ENCODE results near the gene ATOH8. TPM values are rescaled to one million over a fixed set of nuclear protein-coding genes. Genes with fewer than 3 reads are reported as not detected.

The ATOH8 gene
- polyA plus RNA-seq, 6 donors from 2014 or later, result not detected

DNA sequence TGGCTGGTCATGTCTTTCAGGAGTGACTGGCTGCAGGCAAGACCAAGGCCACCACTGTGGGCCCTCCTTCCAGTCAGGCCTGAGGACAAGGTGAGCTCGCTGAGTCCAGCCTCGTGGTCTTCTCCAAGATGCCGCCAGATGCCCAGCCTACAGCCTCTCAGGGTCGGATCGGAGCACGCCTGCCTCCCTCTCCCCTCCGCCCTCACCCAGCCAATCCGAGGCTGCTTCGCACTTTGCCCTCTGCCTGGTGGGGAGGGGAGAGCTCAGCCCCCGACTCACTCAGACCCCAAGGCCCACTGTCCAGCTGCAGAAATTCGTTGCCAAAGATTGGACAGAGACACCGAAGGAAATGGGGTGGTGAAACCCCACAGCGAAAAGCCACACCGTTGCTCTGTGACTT, 33.1 kb downstream of the ATOH8 start:
- Mint-ChIP-seq H3K4me3 (no peak overlapping the region), H3K36me3 (no peaks in the 10 kb centered on the region), H3K27me3 (peaks cover 5 to 42% (median 28%) of the 10 kb centered on the region in 3 donors), H3K9me3 (no peaks in the 10 kb centered on the region), H3K4me1 (peaks cover 4 to 13% (median 8%) of the 10 kb centered on the region in 3 donors), H3K27ac (no peak overlapping the region)
- DNase-seq (no peak), ATAC-seq (ENCODE audit: low read depth in 2 of 2) (no peak)

GRCh38 chr2:85787282-85787980, 33.6 kb downstream of the ATOH8 start:
- ATAC-seq (ENCODE audit: low read depth in 2 of 2) (no peak), DNase-seq (no peak)
- Mint-ChIP-seq H3K4me1 (peaks cover 4 to 13% (median 8%) of the 10 kb centered on the region in 3 donors), H3K4me3 (no peak overlapping the region), H3K9me3 (no peaks in the 10 kb centered on the region), H3K36me3 (no peaks in the 10 kb centered on the region), H3K27ac (no peak overlapping the region), H3K27me3 (peaks cover 5 to 48% (median 34%) of the 10 kb centered on the region in 3 donors)

DNA sequence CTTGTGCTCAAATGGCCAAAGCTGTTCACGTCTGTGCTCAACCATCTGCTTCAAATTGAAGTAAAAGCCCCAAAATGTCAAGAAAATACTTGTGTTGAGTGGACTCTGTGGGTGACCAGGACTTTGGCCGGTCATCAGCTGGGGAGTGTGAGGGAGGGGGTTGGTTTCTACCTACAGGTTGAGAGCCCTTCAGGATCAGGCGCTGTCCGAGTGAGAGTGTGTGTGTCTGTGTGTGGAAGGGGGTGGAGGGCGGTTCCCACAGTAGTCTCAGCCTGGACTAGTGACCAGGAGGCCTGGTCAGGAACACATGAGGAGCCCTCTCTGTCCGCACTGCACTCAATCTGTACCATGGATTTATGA, 34.2 kb downstream of the ATOH8 start:
- no peaks in the 10 kb centered on the region for H3K36me3 Mint-ChIP-seq
- H3K4me3 Mint-ChIP-seq, result no peak overlapping the region
- H3K27ac Mint-ChIP-seq, result peak overlapping the region in 1 of 6 donors; percentile 33
- H3K27me3 Mint-ChIP-seq, result peaks cover 5 to 53% (median 39%) of the 10 kb centered on the region in 3 donors
- H3K9me3 Mint-ChIP-seq, result no peaks in the 10 kb centered on the region
- DNase-seq (no peak), ATAC-seq (ENCODE audit: low read depth in 2 of 2) (no peak)
- peaks cover 4 to 13% (median 8%) of the 10 kb centered on the region in 3 donors for H3K4me1 Mint-ChIP-seq

DNA sequence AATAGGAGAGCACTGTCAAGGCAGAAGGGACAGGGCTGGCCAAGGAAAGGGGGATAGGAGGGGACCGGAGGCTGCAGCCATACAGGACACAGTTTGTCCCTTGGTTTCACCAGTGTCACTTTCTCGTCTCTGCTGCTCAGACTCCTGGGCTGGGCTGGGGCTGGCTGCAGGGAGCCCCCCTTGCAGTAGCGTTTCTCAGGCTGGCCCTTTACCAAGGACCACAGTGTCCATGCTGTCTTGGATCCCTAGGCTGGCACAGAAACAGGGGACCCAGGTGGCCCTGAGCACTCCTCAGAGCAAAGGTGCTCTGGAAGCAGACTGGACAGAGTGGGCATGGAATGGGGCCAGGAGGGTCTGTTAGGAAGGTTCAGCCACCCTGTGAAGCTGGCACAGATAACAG, 34.8 kb downstream of the ATOH8 start:
- Mint-ChIP-seq H3K27ac (no peak overlapping the region), H3K4me1 (peaks cover 4 to 13% (median 8%) of the 10 kb centered on the region in 3 donors), H3K9me3 (no peaks in the 10 kb centered on the region)

GRCh38 chr2:85789271-85789670, 35.5 kb downstream of the ATOH8 start:
- Mint-ChIP-seq H3K36me3 (no peaks in the 10 kb centered on the region), H3K9me3 (no peaks in the 10 kb centered on the region), H3K27me3 (peaks cover 9 to 56% (median 42%) of the 10 kb centered on the region in 3 donors), H3K27ac (no peak overlapping the region), H3K4me1 (peaks cover 4 to 13% (median 8%) of the 10 kb centered on the region in 3 donors), H3K4me3 (no peak overlapping the region)
- ATAC-seq (ENCODE audit: low read depth in 2 of 2), result no peak
- DNase-seq, result no peak

More for the DNA sequence above, 34.8 kb downstream of the ATOH8 start:
- H3K36me3 Mint-ChIP-seq, result no peaks in the 10 kb centered on the region
- no peak overlapping the region for H3K4me3 Mint-ChIP-seq
- no peak for DNase-seq
- peaks cover 5 to 56% (median 42%) of the 10 kb centered on the region in 3 donors for H3K27me3 Mint-ChIP-seq
- ATAC-seq (ENCODE audit: low read depth in 2 of 2), result no peak

DNA sequence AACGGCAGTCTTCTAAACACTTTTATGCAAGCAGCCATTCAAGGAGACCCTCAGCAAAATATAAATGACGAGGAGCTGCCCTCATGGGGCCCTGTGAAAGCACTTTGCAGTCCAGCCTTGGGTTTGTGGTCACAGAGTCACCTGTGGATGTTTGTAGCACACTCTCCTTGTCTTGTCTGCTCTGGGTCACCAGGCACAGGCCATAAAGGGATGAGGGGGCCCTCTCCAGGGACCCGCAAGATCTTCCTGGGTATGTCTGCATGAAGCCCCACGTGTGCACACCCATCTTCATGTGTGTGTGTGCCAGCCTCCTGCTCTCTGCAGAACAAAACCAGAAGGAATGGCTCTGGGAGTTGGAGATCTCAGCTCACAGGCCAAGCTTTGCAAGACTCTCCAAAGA, 36.2 kb downstream of the ATOH8 start:
- Mint-ChIP-seq H3K27me3 (peaks cover 9 to 50% (median 42%) of the 10 kb centered on the region in 3 donors), H3K27ac (no peak overlapping the region), H3K4me3 (no peak overlapping the region), H3K4me1 (peaks cover 4 to 12% (median 8%) of the 10 kb centered on the region in 3 donors), H3K9me3 (no peaks in the 10 kb centered on the region), H3K36me3 (no peaks in the 10 kb centered on the region)
- no peak for ATAC-seq (ENCODE audit: low read depth in 2 of 2)
- no peak for DNase-seq

DNA sequence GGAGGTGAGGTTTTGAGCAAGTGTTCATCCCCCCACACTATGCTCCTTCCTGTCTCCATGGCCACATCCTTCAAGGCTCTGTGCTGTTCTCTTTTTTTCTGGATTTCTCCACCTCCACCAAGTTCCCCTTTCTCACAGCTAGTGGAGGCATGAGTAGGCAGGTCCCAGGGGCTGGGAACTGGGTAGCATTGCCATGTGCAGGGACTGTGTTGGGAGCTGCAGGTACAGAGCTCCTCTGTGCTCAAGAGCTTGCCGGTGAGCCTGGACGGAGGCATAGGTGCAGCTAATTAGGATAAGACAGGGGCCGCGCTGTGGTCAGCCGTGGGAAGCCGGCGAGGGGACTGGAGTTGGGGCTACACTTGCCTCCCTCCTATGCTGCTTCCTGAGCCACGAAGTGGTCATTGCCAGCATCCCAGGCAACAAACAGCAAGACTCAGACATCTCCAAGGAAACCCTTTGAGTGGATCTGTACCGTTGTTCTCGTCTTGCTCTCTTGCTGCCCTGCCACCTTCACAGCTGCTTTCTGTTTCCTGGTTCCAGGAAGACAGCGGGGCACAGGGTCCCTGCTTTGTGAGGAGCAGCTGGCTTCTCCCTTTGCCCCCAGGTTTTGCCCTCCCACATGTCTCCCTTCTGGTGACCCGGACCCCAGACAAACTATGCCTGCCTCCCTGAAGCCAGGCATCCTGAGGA, 36.9 kb downstream of the ATOH8 start:
- Mint-ChIP-seq H3K9me3 (no peaks in the 10 kb centered on the region), H3K27me3 (peaks cover 9 to 49% (median 36%) of the 10 kb centered on the region in 3 donors), H3K36me3 (no peaks in the 10 kb centered on the region), H3K4me1 (peaks cover under 1 to 6% (median 3%) of the 10 kb centered on the region in 3 donors), H3K4me3 (no peak overlapping the region), H3K27ac (no peak overlapping the region)
- no peak for ATAC-seq (ENCODE audit: low read depth in 2 of 2)
- DNase-seq, result no peak

DNA sequence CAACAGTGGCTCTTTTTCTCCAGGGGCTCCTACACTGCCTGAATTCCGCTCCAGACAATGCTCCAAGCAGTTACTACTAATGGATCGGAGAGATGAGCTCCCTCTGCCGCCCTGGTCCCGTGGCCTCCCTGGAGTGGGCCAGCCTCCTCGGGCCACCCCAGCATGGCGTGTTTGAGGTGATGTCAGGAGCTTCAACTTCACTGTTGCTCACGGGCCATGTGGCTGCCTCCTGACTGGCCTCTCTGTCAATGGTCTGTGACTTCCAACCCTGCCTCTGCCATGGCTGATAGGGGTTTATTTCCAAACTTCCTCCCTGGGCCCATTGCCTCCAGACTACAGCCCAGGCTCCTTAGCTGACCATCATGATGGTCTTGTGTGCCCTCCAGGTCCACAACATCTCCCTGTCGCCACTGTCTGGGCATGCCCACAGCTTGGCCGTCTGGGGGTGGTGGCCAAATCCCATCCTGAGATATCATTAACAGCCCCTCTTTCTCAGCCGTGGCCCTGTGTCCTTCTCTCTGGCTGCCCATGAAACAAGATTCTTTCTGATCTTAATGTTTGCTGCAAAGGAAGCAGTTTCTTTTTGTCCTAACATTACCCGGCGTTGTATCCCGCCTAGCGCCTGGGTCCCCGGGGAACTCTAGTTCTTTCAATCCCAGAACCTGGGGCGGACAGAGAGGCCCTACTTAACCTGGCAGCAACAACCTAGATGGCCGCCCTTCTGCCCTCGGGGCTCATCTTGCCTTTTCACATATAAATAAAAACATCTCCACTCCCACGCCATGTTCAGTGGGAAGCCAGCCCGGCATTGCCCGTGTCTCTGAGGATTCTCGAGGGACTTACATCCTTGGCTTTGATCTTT, 38.1 kb downstream of the ATOH8 start:
- H3K27ac Mint-ChIP-seq, result peak overlapping the region in 2 of 6 donors; percentile 21 to 63
- no peak overlapping the region for H3K4me3 Mint-ChIP-seq
- DNase-seq (no peak), ATAC-seq (ENCODE audit: low read depth in 2 of 2) (no peak)
- H3K9me3 Mint-ChIP-seq, result no peaks in the 10 kb centered on the region
- no peaks in the 10 kb centered on the region for H3K4me1 Mint-ChIP-seq
- H3K36me3 Mint-ChIP-seq, result no peaks in the 10 kb centered on the region
- H3K27me3 Mint-ChIP-seq, result peaks cover 15 to 49% (median 39%) of the 10 kb centered on the region in 3 donors

DNA sequence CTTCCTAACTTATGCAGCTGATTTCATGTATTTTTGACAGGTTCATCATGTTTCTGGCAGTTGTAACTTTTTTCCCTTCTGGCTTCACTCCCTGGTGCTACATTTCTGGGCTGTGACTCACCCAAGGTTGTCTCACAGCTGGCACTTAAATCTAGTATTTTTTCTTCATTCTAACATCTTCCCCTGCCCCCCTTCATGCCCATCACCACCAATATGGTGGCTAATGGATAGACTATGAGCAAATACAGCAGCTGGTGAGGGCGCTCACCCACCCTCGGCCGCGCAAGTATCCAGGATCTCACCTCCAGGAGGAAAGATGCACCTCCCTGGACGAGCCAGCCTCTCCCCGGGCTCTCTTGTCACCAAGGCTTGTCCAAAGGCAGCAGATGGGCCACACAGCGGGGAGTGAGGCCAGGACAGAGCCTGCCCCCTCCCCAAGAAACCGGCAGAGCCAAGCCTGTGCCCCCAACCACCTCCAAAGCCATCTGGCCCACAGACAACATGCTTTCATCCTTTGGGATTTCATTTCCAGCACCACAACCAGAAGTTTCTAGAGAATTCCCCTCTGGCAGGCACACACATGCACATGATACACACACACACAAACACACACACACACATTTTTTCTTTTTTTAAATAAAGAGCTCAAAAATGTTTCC, 39.1 kb downstream of the ATOH8 start:
- DNase-seq, result no peak
- peak overlapping the region in 1 of 8 donors; percentile 18 for H3K4me3 Mint-ChIP-seq
- ATAC-seq (ENCODE audit: low read depth in 2 of 2), result no peak
- peak overlapping the region in 1 of 6 donors; percentile 76 for H3K27ac Mint-ChIP-seq
- no peaks in the 10 kb centered on the region for H3K36me3 Mint-ChIP-seq
- no peaks in the 10 kb centered on the region for H3K4me1 Mint-ChIP-seq
- H3K27me3 Mint-ChIP-seq, result peaks cover 24 to 51% (median 48%) of the 10 kb centered on the region in 3 donors
- H3K9me3 Mint-ChIP-seq, result peaks cover 0 to 1% (median 0%) of the 10 kb centered on the region in 7 donors

GRCh38 chr2:85793584-85793983, 39.8 kb downstream of the ATOH8 start:
- ATAC-seq (ENCODE audit: low read depth in 2 of 2) (no peak), DNase-seq (no peak)
- Mint-ChIP-seq H3K36me3 (no peaks in the 10 kb centered on the region), H3K4me1 (no peaks in the 10 kb centered on the region), H3K9me3 (peaks cover 0 to 2% (median 0%) of the 10 kb centered on the region in 7 donors), H3K4me3 (no peak overlapping the region), H3K27ac (no peak overlapping the region), H3K27me3 (peaks cover 25 to 55% (median 53%) of the 10 kb centered on the region in 3 donors)

DNA sequence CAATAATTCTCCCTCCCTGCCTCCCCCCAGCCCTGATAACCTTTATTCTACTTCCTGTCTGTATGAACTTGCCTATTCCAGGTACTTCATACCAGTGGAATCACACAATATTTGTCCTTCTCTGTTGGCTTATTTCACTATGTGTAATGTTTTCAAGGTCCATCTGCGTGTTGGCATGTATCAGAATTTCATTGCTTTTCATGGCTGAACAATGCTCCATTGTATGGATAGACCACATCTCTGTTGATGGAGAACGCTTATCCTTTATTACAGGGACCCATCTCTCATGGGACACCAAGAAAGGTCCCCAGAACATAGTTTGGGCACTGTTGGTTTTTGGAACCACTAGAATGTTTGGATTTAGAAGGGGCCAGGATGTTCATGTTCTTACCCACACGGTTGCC, 40.2 kb downstream of the ATOH8 start:
- H3K36me3 Mint-ChIP-seq, result no peaks in the 10 kb centered on the region
- H3K9me3 Mint-ChIP-seq, result peaks cover 0 to 2% (median 0%) of the 10 kb centered on the region in 7 donors
- H3K27me3 Mint-ChIP-seq, result peaks cover 24 to 60% (median 55%) of the 10 kb centered on the region in 3 donors
- ATAC-seq (ENCODE audit: low read depth in 2 of 2) (no peak), DNase-seq (no peak)
- no peak overlapping the region for H3K4me3 Mint-ChIP-seq
- no peaks in the 10 kb centered on the region for H3K4me1 Mint-ChIP-seq
- H3K27ac Mint-ChIP-seq, result no peak overlapping the region

DNA sequence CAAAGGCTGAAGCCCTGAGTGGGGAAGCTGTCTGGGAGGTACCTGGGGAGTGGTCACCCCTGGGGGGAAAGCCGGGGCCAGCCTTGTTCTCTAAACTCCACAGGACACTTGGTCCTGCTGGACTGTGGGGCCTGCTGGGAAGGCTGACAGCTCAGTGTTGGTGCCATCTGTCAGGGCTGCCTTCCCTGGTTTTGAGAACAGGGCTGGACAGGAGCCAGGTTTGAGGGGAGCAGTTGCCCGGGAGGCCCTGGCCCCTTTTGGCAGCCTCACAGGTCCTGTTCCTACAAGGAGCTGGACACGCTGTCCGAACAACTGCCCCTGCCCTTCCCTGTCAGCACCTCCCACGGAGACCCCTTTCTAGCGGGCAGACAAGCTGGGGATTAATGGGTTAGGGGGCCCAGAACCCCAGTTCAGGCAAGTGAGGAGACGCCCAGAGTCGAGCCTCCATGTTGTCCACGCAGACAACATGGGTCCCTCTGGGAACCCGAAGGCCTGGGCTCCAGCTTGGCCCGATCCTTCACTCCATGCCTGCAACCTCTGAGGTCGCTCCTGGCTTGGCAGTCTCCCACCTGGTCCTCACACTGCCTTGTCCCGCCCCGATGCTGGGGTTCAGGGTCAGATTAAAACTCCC, 40.8 kb downstream of the ATOH8 start:
- H3K4me1 Mint-ChIP-seq, result no peaks in the 10 kb centered on the region
- DNase-seq (no peak), ATAC-seq (ENCODE audit: low read depth in 2 of 2) (no peak)
- H3K27ac Mint-ChIP-seq, result peak overlapping the region in 1 of 6 donors; percentile 69
- H3K36me3 Mint-ChIP-seq, result no peaks in the 10 kb centered on the region
- H3K4me3 Mint-ChIP-seq, result no peak overlapping the region
- H3K27me3 Mint-ChIP-seq, result peaks cover 21 to 65% (median 56%) of the 10 kb centered on the region in 3 donors
- peaks cover 0 to 2% (median 0%) of the 10 kb centered on the region in 7 donors for H3K9me3 Mint-ChIP-seq
